Activated naive CD8-positive, alpha-beta T cell treated with anti-CD3 and anti-CD28 coated beads, Interleukin-2, amount 50 U/mL, for 16 hours (primary cell): ENCODE results near the gene ARV1.
A peak's percentile ranks its signal among the peaks of the same experiment; 100 is the strongest.
"Not testable (repeated sequence)": the region's sequence is repeated elsewhere in the genome, so short reads cannot be mapped to it uniquely, and the experiment has no call there.

Source experiments
- DNase-seq: peaks from one replicate; pipeline ENCODE4 v3.0.0-alpha.2; 2020; ENCODE audit warnings: low read depth, low spot score

ARV1 gene

GRCh38 chr1:230976825-230977747 is 1.8 kb upstream of the ARV1 start:
- DNase-seq = no peak

- DNase-seq = peak; percentile 6
Measured at GRCh38 chr1:230977761-230978490, 968 bp upstream of the ARV1 start.

- DNase-seq = no peak
Measured at GRCh38 chr1:230979389-230979716, 459 bp downstream of the ARV1 start.

- no peak for DNase-seq
Measured at GRCh38 chr1:230979952-230980351, 1.1 kb downstream of the ARV1 start.

- DNase-seq = no peak
Measured at GRCh38 chr1:230982696-230983095, 3.8 kb downstream of the ARV1 start.

GRCh38 chr1:230983811-230984210 is 4.9 kb downstream of the ARV1 start:
- DNase-seq = no peak

- DNase-seq = not testable (repeated sequence)
Measured at GRCh38 chr1:230984622-230985515, 6.0 kb downstream of the ARV1 start.

- no peak for DNase-seq
Measured at GRCh38 chr1:230985711-230986110, 6.8 kb downstream of the ARV1 start.

GRCh38 chr1:230986976-230987375 is 8.1 kb downstream of the ARV1 start:
- no peak for DNase-seq

GRCh38 chr1:230987448-230987847 is 8.6 kb downstream of the ARV1 start:
- no peak for DNase-seq

- no peak for DNase-seq
Measured at GRCh38 chr1:230992100-230992774, 13.3 kb downstream of the ARV1 start.

GRCh38 chr1:230994860-230995259 is 16.0 kb downstream of the ARV1 start:
- DNase-seq = no peak

GRCh38 chr1:231000201-231000600 is 21.3 kb downstream of the ARV1 start:
- no peak for DNase-seq

- DNase-seq = no peak
Measured at GRCh38 chr1:231000639-231001038, 21.7 kb downstream of the ARV1 start.

- no peak for DNase-seq
Measured at GRCh38 chr1:231001892-231002291, 23.0 kb downstream of the ARV1 start.

- not testable (repeated sequence) for DNase-seq
Measured at GRCh38 chr1:231007535-231007934, 28.6 kb downstream of the ARV1 start.

GRCh38 chr1:231011360-231011759 is 32.5 kb downstream of the ARV1 start:
- no peak for DNase-seq

GRCh38 chr1:231011963-231012362 is 33.1 kb downstream of the ARV1 start:
- DNase-seq = no peak

GRCh38 chr1:231013391-231014015 is 34.6 kb downstream of the ARV1 start:
- no peak for DNase-seq

- DNase-seq = no peak
Measured at GRCh38 chr1:231016234-231016633, 37.3 kb downstream of the ARV1 start.

- no peak for DNase-seq
Measured at GRCh38 chr1:231016966-231017365, 38.1 kb downstream of the ARV1 start.
